HEK293 (cell line): ENCODE data around the gene COL7A1.

ENCODE experiments used
- CTCF ChIA-PET: fragments of 350-600 bp; formaldehyde crosslinking; extraction: SDS; loops from one replicate; lab custom pipeline; 2021; ENCODE audit warnings: antibody characterized with exemption; lab: Yijun Ruan, JAX
- POLR2A ChIA-PET: fragments of 300-600 bp; formaldehyde crosslinking; extraction: SDS; loops from one replicate; lab custom pipeline; 2020; ENCODE audit warnings: antibody characterized with exemption, inconsistent platforms; lab: Yijun Ruan, JAX
- H3K27ac ChIP-seq: fragments of 200-500 bp; sonication (Bioruptor generic); 2 replicates; pipeline ENCODE4 v1.5.1; 2014; ENCODE audit warnings: low read depth, low read length, control low read depth, inconsistent platforms; ENCODE audit errors: extremely low read depth
- H3K36me3 ChIP-seq, 2 experiments: fragments of 200-500 bp in 1 of 2; sonication (Bioruptor generic) in 1 of 2; 1 replicate in 1 of 2; 2 replicates in 1 of 2; pipeline ENCODE4 v1.5.1; 2014 to 2017; ENCODE audit warnings: inconsistent platforms in 2 of 2, low read length in 2 of 2; ENCODE audit not compliant: control insufficient read depth in 2 of 2, insufficient read depth in 1 of 2
- H3K4me1 ChIP-seq: fragments of 200-500 bp; sonication (Bioruptor generic); 2 replicates; pipeline ENCODE4 v1.5.1; 2014; ENCODE audit warnings: mild to moderate bottlenecking, low read length, inconsistent platforms; ENCODE audit not compliant: control insufficient read depth, insufficient read depth
- H3K4me3 ChIP-seq: 2 replicates; pipeline ENCODE4 v1.5.1; 2011; ENCODE audit warnings: low read depth, mild to moderate bottlenecking, control low read depth, low read length, moderate library complexity
- H3K9me3 ChIP-seq: fragments of 200-500 bp; sonication (Bioruptor generic); 2 replicates; pipeline ENCODE4 v1.5.1; 2014; ENCODE audit warnings: low read depth, low read length, inconsistent platforms; ENCODE audit not compliant: control insufficient read depth, insufficient read depth
- ATF2 ChIP-seq: fragments of 450-650 bp; formaldehyde crosslinking; IDR thresholded peaks from 2 replicates; pipeline ENCODE4 v1.5.1; 2016; ENCODE audit warnings: missing biosample characterization, missing genetic modification characterization, low read depth
- GLIS1 ChIP-seq: fragments of 450-650 bp; formaldehyde crosslinking; IDR thresholded peaks from 2 replicates; pipeline ENCODE4 v1.5.1; 2016; ENCODE audit warnings: missing biosample characterization, missing genetic modification characterization
- GLIS2 ChIP-seq: fragments of 450-650 bp; formaldehyde crosslinking; IDR thresholded peaks from 2 replicates; pipeline ENCODE4 v1.5.1; 2016; ENCODE audit warnings: missing biosample characterization, missing genetic modification characterization
- KLF7 ChIP-seq: fragments of 450-650 bp; formaldehyde crosslinking; IDR thresholded peaks from 2 replicates; pipeline ENCODE4 v1.5.1; 2016; ENCODE audit warnings: missing biosample characterization, missing genetic modification characterization, borderline replicate concordance
- KLF9 ChIP-seq: fragments of 450-650 bp; formaldehyde crosslinking; IDR thresholded peaks from 2 replicates; pipeline ENCODE4 v1.5.1; 2016; ENCODE audit warnings: missing biosample characterization, missing genetic modification characterization, low read depth
- PBX3 ChIP-seq: sonication (generic); formaldehyde crosslinking; IDR thresholded peaks from 2 replicates; pipeline ENCODE4 v1.8.1; 2022; ENCODE audit warnings: mild to moderate bottlenecking, moderate library complexity, missing genetic modification reagents
- ZNF184 ChIP-seq: fragments of 450-650 bp; IDR thresholded peaks from 2 replicates; pipeline ENCODE4 v1.5.1; 2018; ENCODE audit warnings: missing biosample characterization, mild to moderate bottlenecking, missing genetic modification characterization
- ZNF514 ChIP-seq: fragments of 450-650 bp; formaldehyde crosslinking; IDR thresholded peaks from 2 replicates; pipeline ENCODE4 v1.5.1; 2016; ENCODE audit warnings: missing biosample characterization, missing genetic modification characterization
- ZNF600 ChIP-seq: fragments of 450-650 bp; formaldehyde crosslinking; IDR thresholded peaks from 2 replicates; pipeline ENCODE4 v1.5.1; 2016; ENCODE audit warnings: missing biosample characterization, missing genetic modification characterization
- ZNF629 ChIP-seq: fragments of 450-650 bp; formaldehyde crosslinking; IDR thresholded peaks from 2 replicates; pipeline ENCODE4 v1.5.1; 2017; ENCODE audit warnings: missing biosample characterization, missing genetic modification characterization
- TF ChIP-seq, protein P1 (sequence below): fragments of 450-650 bp; formaldehyde crosslinking; optimal IDR thresholded peaks from 2 replicates; pipeline ENCODE3; 2016; ENCODE audit warnings: missing biosample characterization, mild to moderate bottlenecking, missing genetic modification characterization

COL7A1 gene

DNA sequence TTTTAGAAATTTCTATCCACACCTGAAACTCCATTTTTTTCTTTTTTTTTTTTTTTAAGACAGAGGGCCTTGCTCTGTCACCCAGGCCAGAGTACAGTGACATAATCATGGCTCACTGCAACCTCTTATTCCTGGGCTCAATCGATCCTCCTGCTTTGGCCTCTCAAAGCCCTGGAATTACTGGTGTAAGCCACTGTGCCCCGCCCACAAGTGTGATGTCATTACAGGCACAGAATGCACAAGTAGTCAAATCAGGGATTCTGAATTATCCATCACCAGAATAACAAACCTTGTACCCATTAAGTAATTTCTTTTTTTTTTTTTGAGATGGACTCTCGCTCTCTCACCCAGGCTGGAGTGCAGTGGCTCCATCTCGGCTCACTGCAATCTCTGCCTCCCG lies 12.4 kb upstream of the COL7A1 start:
- 0 out of 2 replicates have a peak, but pooled peaks have one; percentile 21 for TF ChIP-seq ZNF629 (tag by site-specific recombination)
- TF ChIP-seq ATF2 (tag by site-specific recombination): peak; percentile 59; the same call in 1 of the 2 replicates
- TF ChIP-seq PBX3: no peak
- no peak for TF ChIP-seq ZNF514
- no peak for TF ChIP-seq KLF7 (tag by site-specific recombination)
- 0 out of 2 replicates have a peak, but pooled peaks have one; percentile 31 for TF ChIP-seq KLF9 (tag by site-specific recombination)
- Histone ChIP-seq H3K27ac (no peak overlapping the region), H3K4me1 (no peaks in the 10 kb centered on the region), H3K36me3 (peaks cover 14 to 53% of the 10 kb centered on the region in 2 experiments; a peak in 2 of 3 replicates), H3K9me3 (no peaks in the 10 kb centered on the region), H3K4me3 (no peak overlapping the region)
- CTCF ChIA-PET: interaction anchor here (1.0 kb wide), 1 partner anchor 28 kb away, joined by 4 read pairs; the partner anchor contains the start of gene SLC26A6
- POLR2A ChIA-PET: no interaction called here

DNA sequence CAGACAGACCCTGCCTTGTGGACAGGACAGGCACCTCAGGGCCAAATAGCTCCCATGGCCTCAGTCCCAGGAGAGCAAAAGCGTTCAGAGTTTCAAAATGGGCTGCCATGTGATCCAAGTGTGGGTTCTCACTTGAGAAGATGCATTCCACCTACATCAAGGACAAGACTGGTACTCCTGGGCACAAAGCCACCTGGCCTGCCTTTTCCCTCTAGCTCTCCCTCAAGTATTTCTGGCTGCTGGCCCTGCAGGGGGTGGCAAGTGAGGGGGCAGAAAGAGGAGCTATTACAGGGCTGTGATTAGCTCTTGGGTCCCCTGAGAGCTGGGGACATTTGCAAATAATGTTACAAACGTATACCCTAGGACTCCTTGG lies 6.5 kb upstream of the COL7A1 start:
- CTCF ChIA-PET: interaction anchor here (0.7 kb wide), 1 partner anchor 9 kb away, joined by 3 read pairs; no protein-coding TSS in a partner anchor
- POLR2A ChIA-PET: interaction anchor here (0.7 to 1.0 kb wide), 5 partner anchors 22 to 46 kb away, joined by 3 to 5 read pairs (median 3); partner anchors contain the start of genes PFKFB4 and SLC26A6

DNA sequence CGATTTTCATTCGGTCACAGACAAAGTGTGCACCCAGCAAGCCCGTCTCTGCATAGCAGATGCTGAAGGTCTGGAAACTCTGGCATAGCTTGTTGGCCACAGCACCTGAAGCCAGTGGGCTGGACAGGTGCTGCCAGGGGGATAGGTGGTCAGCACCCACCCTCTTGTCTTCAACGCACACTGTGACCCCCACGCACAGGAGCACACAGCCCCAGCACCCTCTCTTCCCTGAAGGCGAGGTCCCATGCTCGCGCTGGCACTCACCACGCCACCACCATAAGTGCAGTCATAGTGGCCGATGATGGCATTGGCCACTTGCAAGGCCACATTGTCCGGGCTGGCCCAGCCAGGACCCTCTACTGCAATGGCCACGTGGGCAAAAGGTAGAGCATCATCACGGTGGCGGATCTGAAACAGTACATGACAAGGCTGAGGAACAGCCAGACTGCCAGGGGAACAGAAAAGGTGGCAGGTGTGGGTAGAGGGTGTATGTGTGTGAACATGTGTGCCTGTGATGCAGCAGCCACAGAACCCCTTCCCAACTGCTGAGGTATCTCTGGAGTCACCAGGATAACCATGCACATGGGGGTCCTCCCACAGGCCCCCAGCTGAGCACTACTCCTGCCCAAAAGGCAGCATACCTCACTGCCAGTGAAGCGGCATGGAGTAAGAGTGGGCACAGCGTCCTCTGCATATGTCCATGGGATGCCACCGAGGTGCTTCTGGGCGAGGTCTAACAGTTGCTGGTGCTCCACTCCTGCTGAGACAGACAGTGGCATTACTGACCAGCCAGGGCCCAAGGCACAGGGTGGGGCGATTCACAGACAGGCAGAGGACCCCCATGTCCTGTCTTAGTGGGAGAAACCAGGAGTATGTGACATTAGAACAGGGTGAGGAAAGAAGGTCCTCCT lies 5.8 kb upstream of the COL7A1 start:
- Histone ChIP-seq H3K36me3 (peaks cover 6 to 91% of the 10 kb centered on the region in 2 experiments; a peak in 2 of 3 replicates), H3K27ac (no peak overlapping the region), H3K9me3 (no peaks in the 10 kb centered on the region), H3K4me1 (no peaks in the 10 kb centered on the region; the same call in 1 of the 2 replicates), H3K4me3 (no peak overlapping the region)
- ChIA-PET CTCF (interaction anchor here (0.7 kb wide), 1 partner anchor 10 kb away, joined by 3 read pairs; no protein-coding TSS in a partner anchor), POLR2A (interaction anchor here (1.0 kb wide), 1 partner anchor 23 kb away, joined by 5 read pairs; no protein-coding TSS in a partner anchor)
- TF ChIP-seq, protein P1, sequence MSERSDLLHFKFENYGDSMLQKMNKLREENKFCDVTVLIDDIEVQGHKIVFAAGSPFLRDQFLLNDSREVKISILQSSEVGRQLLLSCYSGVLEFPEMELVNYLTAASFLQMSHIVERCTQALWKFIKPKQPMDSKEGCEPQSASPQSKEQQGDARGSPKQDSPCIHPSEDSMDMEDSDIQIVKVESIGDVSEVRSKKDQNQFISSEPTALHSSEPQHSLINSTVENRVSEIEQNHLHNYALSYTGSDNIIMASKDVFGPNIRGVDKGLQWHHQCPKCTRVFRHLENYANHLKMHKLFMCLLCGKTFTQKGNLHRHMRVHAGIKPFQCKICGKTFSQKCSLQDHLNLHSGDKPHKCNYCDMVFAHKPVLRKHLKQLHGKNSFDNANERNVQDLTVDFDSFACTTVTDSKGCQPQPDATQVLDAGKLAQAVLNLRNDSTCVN (tag by site-specific recombination): no peak
- TF ChIP-seq GLIS2 (0 out of 2 replicates have a peak, but pooled peaks have one; percentile 18), ZNF600 (0 out of 2 replicates have a peak, but pooled peaks have one; percentile 10)

More for the DNA sequence above, 6.5 kb upstream of the COL7A1 start:
- TF ChIP-seq ZNF184 (tag by site-specific recombination): no peak
- peak; percentile 32; the same call in 1 of the 2 replicates for TF ChIP-seq GLIS1 (tag by site-specific recombination)
- TF ChIP-seq, all 188 proteins: peak for 1
- Histone ChIP-seq H3K27ac (no peak overlapping the region), H3K4me1 (no peaks in the 10 kb centered on the region; the same call in 1 of the 2 replicates), H3K36me3 (peaks cover 6 to 98% of the 10 kb centered on the region in 2 experiments; a peak in 2 of 3 replicates), H3K4me3 (no peak overlapping the region), H3K9me3 (no peaks in the 10 kb centered on the region)
